CD4-positive, alpha-beta T cell treated with Interleukin-21 for 1 hour (primary cell): ENCODE data around the gene RAPSN.

Experiments
- DNase-seq: peaks from one replicate; pipeline ENCODE4 v3.0.0-alpha.2; 2020

RAPSN gene

DNA sequence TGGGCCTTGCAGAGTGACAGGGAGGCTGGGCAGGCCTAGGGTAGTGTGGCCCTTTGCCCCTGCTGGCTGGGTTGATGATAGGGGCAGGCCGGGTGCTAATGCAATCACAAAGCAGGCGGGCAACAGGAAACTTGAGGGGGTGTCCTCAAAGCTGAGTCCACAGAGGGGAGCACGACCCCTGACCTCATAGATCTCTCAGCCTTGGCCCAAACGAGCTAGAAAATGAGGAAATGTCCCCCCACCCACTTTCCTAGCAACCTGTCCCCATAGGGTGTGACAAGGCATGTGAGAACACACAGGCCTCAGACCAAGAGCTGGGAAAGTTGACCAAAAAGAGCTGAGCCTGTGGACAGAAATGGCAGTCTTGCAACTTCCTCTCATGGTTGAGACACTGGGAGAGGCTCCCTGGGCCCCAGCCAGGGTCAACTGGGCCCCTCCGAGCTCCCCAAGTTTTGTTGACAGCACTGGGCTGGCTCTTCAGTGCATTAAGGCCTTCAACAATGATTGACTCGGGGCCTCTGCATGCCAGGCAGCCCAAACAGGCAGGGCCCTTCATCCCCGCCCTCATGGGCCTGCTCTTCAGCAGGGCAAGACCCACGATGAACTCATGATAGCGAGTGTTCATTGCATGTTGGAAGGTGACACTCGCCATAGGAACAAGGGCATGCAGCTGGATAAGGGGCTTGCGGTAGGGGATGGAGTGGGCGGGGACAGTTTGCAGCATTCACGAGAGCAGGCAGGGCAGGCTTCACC lies 60.8 kb downstream of the RAPSN start:
- no peak for DNase-seq
